Brain microvascular endothelial cell (primary cell): ENCODE data around the gene TMEM170A.

Experiments
- DNase-seq: peaks from one replicate; pipeline ENCODE4 v3.0.0-alpha.2; 2020
- H3K27ac ChIP-seq: fragments of 250-450 bp; sonication (Bioruptor Pico); 2 replicates; pipeline ENCODE4 v1.5.1; 2020; ENCODE audit warnings: mild to moderate bottlenecking, moderate library complexity
- H3K27me3 ChIP-seq: fragments of 250-450 bp; sonication (Bioruptor Pico); replicated peaks from 2 replicates; pipeline ENCODE4 v1.5.1; 2020; ENCODE audit warnings: mild to moderate bottlenecking
- H3K36me3 ChIP-seq: fragments of 250-450 bp; sonication (Bioruptor Pico); replicated peaks from 2 replicates; pipeline ENCODE4 v1.5.1; 2020; ENCODE audit warnings: mild to moderate bottlenecking
- H3K4me3 ChIP-seq: 2 replicates; pipeline ENCODE4 v1.5.1; 2011; ENCODE audit warnings: low read depth, mild to moderate bottlenecking, control low read depth, low read length, moderate library complexity
- in situ Hi-C: cut with HindIII; loops from 2 replicates; pipeline ENCODE4 v1.10.0; 2017; ENCODE audit warnings: low sequenced_read_pairs, low pct_ligation_motif_present
- TF ChIP-seq, protein P1 (sequence below): IDR thresholded peaks from 2 replicates; pipeline ENCODE4 v1.5.1; 2011; ENCODE audit warnings: low read depth, mild to moderate bottlenecking, moderate library complexity, low read length, control low read depth, inconsistent platforms; ENCODE audit errors: missing control alignments

TMEM170A gene

DNA sequence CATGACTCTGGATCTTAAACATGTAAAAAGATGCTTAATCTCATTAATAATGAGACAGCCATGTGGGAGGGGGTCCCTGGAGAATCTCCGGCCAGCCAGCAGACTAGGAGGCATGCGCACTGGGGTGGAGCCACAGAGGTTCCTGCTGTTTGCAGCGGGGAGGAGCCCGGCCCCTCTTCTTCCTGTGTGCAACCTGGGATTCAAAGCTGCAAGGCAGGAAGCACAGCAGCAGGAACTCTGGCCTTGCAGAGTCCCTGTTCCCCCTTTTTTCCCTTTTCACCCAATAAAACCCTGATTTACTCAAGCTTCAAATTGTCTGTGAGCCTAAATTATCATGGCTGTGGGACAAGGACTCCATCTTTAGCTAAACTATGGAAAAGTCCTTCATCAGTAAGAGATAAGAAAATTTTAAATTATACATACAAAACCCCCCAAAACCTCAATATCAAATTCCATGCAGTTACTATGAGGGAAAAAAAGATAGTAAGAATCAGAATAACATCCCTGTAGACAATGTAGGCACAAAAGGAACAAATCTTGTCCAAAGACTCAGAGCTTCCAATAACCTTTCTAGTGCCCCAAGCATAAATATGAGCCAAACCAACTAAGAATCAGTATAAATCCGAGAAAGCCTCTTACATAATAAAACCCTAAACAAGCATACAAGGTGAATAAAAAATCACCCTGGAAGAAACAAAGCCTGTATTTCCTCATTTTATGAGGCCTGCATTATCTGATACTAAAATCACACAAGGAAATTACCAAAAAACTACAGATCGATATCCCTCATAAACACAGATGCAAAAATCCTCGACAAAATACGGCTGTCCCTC lies 43.3 kb downstream of the TMEM170A start:
- H3K27ac ChIP-seq: no peak overlapping the region
- peak; percentile 71 for DNase-seq
- no peaks in the 10 kb centered on the region for H3K27me3 ChIP-seq
- no peak overlapping the region for H3K4me3 ChIP-seq
- no peaks in the 10 kb centered on the region for H3K36me3 ChIP-seq
- TF ChIP-seq, protein P1, sequence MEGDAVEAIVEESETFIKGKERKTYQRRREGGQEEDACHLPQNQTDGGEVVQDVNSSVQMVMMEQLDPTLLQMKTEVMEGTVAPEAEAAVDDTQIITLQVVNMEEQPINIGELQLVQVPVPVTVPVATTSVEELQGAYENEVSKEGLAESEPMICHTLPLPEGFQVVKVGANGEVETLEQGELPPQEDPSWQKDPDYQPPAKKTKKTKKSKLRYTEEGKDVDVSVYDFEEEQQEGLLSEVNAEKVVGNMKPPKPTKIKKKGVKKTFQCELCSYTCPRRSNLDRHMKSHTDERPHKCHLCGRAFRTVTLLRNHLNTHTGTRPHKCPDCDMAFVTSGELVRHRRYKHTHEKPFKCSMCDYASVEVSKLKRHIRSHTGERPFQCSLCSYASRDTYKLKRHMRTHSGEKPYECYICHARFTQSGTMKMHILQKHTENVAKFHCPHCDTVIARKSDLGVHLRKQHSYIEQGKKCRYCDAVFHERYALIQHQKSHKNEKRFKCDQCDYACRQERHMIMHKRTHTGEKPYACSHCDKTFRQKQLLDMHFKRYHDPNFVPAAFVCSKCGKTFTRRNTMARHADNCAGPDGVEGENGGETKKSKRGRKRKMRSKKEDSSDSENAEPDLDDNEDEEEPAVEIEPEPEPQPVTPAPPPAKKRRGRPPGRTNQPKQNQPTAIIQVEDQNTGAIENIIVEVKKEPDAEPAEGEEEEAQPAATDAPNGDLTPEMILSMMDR: peak; percentile 3
- in situ Hi-C loops: loop anchor here (25.0 kb wide), 1 partner anchor 234 kb away; no protein-coding TSS in a partner anchor

DNA sequence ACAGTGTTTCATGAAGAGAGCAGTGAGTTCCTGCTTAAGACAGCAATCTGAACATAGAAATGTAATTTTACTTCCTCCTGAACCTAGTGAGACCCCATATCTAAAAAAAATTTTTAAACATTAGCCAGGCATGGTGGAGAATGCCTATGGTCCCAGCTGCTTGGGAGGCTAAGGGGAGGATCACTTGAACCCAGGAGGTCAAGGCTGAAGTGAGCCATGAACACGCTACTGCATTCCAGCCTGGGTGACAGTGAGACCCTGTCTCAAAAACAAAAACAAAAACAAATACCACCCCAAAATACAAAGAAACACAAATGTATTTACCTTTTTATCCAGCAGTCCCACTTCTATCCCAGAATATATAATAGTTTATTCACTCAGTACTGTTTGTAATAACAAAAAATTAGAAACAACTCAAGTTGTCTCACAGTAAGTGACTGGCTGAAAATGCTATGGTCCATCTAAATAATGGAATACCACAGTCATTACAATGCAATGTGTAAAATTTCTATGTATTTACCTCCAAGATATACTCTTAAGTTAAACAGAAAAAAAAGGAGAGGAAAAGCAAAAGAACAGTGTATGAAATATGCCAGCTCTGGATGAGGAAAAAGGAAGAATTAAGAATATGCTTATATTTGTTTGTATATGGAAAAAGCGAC lies 47.5 kb downstream of the TMEM170A start:
- Histone ChIP-seq H3K36me3 (peaks cover 6% of the 10 kb centered on the region), H3K4me3 (no peak overlapping the region), H3K27ac (no peak overlapping the region), H3K27me3 (no peaks in the 10 kb centered on the region)
- no peak for DNase-seq
- in situ Hi-C loops: loop anchor here (25.0 kb wide), 1 partner anchor 230 kb away; no protein-coding TSS in a partner anchor
- TF ChIP-seq, protein P1: no peak

DNA sequence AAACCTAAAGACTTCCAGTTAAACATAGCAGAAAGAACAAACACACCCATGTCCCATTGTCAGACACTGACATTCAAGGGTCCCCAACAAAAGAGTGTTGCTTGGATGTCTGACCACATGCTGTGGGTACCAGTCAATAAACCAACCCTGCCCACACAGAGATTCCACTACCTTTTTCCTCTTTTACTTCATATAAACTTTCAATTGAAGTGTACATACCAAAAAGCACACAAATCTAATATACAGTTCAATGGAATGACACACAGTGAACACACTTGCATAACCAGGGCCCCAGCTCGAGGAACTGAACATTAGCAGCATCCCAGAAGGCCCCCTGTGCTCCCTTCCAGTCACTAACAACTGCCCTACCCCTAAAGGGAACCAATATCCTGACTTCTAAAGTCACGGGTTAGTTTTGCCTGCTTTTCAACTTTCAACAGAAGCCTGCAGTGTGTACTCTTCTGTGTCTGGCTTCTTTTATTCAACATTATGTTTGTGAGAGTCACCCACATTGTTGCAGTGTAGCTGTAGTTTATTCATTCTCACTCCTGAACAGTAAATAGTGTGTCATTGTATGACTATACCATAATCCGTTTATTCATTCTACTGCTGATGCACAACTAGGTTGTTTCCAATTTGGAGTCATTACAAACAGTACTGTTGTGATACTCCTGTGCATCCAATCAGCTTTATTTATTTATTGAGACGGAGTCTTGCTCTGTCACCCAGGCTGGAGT lies 49.2 kb downstream of the TMEM170A start:
- no peak for DNase-seq
- no peak overlapping the region for H3K27ac ChIP-seq
- H3K36me3 ChIP-seq: peaks cover 16% of the 10 kb centered on the region
- no peaks in the 10 kb centered on the region for H3K27me3 ChIP-seq
- in situ Hi-C loops: loop anchor here (25.0 kb wide), 1 partner anchor 228 kb away; no protein-coding TSS in a partner anchor
- no peak overlapping the region for H3K4me3 ChIP-seq
- TF ChIP-seq, protein P1: no peak

DNA sequence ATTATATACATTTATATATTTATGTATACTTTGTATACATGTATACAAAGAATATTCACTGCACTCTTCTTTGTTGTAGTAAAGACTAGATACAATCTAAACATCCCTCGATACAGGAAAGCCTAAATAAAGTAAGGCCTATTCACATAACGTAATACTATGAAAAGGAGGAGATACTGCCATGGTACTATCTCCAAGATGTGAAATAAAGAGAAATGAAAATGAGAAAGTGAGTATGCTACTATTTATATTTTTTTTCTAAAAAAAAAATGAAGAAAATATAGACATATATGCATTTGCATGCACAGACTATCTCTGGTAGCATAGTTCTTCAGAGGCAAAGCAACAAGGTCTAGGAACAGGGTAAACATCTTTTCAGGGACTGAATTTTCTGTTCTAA lies 50.5 kb downstream of the TMEM170A start:
- TF ChIP-seq, protein P1: no peak
- H3K27me3 ChIP-seq: no peaks in the 10 kb centered on the region
- H3K4me3 ChIP-seq: no peak overlapping the region
- H3K27ac ChIP-seq: no peak overlapping the region
- in situ Hi-C loops: loop anchor here (25.0 kb wide), 1 partner anchor 227 kb away; no protein-coding TSS in a partner anchor
- DNase-seq: no peak
- H3K36me3 ChIP-seq: peaks cover 18% of the 10 kb centered on the region

DNA sequence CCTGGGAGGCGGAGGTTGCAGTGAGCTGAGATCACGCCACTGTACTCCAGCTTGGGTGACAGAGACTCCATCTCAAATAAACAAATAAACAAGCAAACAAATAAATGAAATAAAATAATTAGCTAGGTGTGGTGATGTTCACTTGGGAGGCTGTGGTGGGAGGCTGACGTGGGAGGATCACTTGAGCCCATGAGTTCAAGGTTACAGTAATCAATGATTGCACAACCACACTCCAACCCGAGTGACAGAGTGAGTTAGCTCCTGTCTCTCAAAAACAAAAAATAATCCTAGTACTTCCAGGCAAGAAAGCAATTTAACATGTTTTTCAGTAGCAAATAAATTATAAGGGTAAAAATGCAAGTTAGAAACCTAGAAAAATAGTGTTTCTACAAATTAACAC lies 57.5 kb downstream of the TMEM170A start:
- TF ChIP-seq, protein P1: no peak
- H3K36me3 ChIP-seq: peaks cover 18% of the 10 kb centered on the region
- in situ Hi-C loops: loop anchor here (25.0 kb wide), 1 partner anchor 220 kb away; no protein-coding TSS in a partner anchor
- no peak overlapping the region for H3K4me3 ChIP-seq
- H3K27ac ChIP-seq: no peak overlapping the region
- DNase-seq: no peak
- no peaks in the 10 kb centered on the region for H3K27me3 ChIP-seq
